Head of caudate nucleus (tissue), 42 donors: ENCODE results near the gene SFSWAP.

Experiments
- DNase-seq, 42 donors: peaks; one replicate each; pipeline versions ENCODE4 v3.0.0 to v3.0.0-alpha.2; 2020 to 2021; ENCODE audit warnings: mixed read lengths in 7 of 42
- intact Hi-C: fragments of 100-400 bp; cut with DNase I; formaldehyde crosslinking; loops from one replicate; pipeline ENCODE4 v1.15.0; 2022

Gene SFSWAP

DNA sequence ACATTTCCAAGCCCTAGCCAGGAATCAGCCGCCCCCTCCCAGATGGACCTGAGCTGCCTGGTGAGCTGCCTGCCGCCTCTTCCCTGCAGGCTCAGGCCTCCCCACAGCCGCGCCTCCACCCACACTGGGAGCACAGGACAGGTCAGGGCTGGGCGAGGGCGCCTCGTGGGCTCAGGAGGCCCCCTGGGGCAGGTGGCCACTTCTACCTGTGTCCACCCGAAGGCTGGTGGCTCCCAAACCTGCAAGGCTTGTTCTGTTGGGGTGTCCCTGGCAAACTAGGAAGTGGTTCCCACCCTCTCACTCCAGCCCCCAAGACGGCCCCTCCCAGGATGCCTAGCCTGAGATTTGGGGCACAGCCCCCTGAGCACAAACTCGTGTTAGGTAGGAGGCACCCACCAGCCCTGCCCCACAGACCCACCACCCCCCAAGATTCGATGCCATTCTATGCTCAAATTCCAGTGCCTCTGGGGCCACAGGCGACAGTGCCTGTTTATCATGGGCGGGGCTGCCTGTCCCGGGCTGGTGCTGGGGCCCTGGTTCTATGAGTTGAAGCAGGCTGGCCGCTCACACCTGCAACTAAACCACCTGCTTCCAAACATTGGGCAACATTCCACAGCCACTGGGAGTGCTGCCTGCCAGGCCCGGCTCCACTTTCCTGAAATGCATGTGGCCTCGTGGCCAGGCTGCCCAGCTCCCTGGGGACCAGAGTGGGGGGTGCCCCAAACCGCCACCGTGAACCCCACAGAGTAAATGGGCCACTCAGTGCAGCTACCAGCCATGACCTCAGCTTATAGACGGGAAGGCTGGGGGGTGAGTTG is 124.1 kb downstream of the SFSWAP start:
- intact Hi-C loops, result loop anchor here (5.0 kb wide), 1 partner anchor 112 kb away; the partner anchor contains the start of gene EP400
- DNase-seq, result peak in 2 of 42 donors; percentile 8 to 14

- DNase-seq, result peak in 1 of 42 donors; percentile 10
- intact Hi-C loops, result loop anchor here (5.0 kb wide), 1 partner anchor 112 kb away; the partner anchor contains the start of gene EP400
These were observed 124.8 kb downstream of the SFSWAP start for GRCh38 chr12:131835616-131836171.

- intact Hi-C loops, result loop anchor here (5.0 kb wide), 1 partner anchor 111 kb away; the partner anchor contains the start of gene EP400
- DNase-seq, result peak in 1 of 42 donors; percentile 18
These were observed 125.3 kb downstream of the SFSWAP start for GRCh38 chr12:131836193-131836592.

- intact Hi-C loops, result loop anchor here (5.0 kb wide), 1 partner anchor 110 kb away; the partner anchor contains the start of gene EP400
- peak in 1 of 42 donors; percentile 15 for DNase-seq
These were observed 126.0 kb downstream of the SFSWAP start for GRCh38 chr12:131836714-131837397.

DNA sequence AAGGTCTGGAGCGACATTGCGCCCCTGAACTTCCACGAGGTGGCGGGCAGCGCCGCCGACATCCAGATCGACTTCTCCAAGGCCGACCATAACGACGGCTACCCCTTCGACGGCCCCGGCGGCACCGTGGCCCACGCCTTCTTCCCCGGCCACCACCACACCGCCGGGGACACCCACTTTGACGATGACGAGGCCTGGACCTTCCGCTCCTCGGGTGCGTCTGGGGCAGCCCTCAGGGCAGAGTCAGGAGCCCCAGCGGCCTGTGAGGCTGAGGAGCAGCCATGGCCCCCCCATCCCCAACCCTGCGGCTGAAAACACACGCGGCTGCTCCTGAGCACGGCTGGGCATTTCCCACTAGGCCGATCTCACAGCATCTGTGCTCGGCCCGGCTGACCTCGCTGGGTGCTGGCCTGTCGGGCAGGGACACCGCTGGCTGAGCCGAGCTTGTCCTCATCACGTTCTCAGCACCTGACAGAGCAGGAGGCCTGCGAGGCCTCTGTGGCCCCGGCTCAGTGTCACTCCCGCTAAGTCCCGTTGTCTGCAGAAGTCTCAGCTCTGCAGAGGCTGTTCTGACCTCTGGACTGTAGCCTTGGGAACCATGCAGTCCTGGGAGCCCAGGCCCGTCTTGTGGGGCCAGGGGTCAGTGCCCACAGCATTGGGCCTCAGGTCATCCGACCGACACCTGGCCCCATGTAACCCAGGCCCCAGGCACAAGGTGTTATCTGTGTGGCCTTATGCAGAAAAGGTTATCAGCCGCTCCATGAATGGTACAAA is 129.9 kb downstream of the SFSWAP start:
- intact Hi-C loops, result no loop called here
- DNase-seq, result no peak

DNA sequence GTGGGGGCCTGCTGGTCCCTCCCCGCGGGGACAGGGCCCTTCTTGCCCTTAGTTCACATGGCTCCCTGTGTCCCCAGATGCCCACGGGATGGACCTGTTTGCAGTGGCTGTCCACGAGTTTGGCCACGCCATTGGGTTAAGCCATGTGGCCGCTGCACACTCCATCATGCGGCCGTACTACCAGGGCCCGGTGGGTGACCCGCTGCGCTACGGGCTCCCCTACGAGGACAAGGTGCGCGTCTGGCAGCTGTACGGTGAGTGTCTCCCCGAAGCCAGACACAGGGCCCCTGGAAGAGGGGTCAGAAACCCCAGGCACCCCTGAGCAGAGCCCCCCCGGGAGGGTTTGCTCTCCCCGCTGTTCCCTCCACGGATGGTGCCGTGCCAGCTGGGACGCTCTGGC is 130.7 kb downstream of the SFSWAP start:
- DNase-seq, result no peak
- intact Hi-C loops, result no loop called here

- DNase-seq, result no peak
- intact Hi-C loops, result no loop called here
These were observed 131.3 kb downstream of the SFSWAP start for GRCh38 chr12:131842169-131842568.

- DNase-seq, result peak in 10 of 42 donors; percentile 44 to 71 (median 58)
- intact Hi-C loops, result no loop called here
These were observed 132.6 kb downstream of the SFSWAP start for GRCh38 chr12:131843527-131843926.

DNA sequence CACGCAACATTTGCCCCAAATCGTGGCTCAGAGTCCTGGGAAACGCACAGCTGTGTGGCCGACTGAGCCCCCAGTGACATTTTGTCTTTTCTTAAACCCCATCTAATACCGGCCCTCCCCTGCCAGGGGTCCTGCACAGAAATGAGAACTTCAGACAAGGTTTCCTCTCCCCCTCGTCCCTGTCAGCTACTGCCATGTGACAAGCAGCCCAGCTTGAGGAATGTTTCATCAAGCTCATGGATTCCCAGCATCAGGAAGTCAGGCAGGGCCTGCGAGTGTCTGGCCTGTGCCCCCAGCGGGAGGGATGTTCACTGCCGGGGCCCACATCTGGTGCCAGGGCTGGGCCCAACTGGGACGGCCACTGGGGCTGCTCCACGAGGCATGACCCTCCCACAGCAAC is 133.2 kb downstream of the SFSWAP start:
- intact Hi-C loops, result no loop called here
- no peak for DNase-seq

DNA sequence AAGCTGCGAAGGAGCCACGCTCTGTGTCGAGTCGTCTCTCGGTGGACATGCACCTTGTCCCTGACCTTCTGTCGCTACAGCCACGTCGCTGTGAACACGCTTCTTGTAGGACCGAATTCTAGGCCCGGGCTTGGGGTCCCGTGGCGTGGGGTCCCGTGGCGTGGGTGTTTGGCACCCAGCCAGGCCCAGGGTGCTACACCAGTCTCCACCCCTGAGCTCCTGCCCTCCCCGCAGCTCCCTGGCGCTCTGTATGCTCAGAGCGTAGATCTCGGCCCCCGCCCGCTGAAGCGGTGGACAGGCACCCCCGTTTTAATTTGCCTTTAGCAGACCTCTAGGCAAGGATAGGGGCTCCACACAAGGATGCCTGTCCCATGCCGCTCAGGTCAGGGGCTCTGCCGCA is 133.8 kb downstream of the SFSWAP start:
- no peak for DNase-seq
- intact Hi-C loops, result no loop called here

DNA sequence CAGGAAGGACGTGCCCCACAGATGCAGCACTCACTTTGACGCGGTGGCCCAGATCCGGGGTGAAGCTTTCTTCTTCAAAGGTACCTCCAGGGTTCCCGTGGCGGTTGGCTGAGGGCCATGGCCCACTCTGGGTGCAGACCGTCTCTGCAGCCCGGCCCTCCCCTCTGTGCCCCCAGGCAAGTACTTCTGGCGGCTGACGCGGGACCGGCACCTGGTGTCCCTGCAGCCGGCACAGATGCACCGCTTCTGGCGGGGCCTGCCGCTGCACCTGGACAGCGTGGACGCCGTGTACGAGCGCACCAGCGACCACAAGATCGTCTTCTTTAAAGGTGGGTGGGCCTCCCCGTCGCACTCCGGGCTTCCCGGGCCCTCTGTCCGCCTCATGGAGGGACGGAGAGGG is 134.2 kb downstream of the SFSWAP start:
- intact Hi-C loops, result no loop called here
- no peak for DNase-seq

GRCh38 chr12:131847456-131847855 is 136.6 kb downstream of the SFSWAP start:
- no peak for DNase-seq

GRCh38 chr12:131848753-131849152 is 137.9 kb downstream of the SFSWAP start:
- DNase-seq, result no peak
- intact Hi-C loops, result no loop called here

More at GRCh38 chr12:131847456-131847855, 136.6 kb downstream of the SFSWAP start:
- intact Hi-C loops, result no loop called here
